Osteocyte (in vitro differentiated cells): Measurements from ENCODE around the gene UBAC2. TPM values are rescaled to one million over a fixed set of nuclear protein-coding genes. Genes with fewer than 3 reads are reported as not detected.

Experiments
- DNase-seq: peaks from one replicate; pipeline ENCODE4 v3.0.0; 2021; ENCODE audit warnings: mixed read lengths; ENCODE audit not compliant: unreplicated experiment; ENCODE audit errors: extremely low spot score
- H3K27ac Mint-ChIP-seq: one replicate; pipeline ENCODE4 v1.8.0; 2021; ENCODE audit warnings: mild to moderate bottlenecking, mixed read lengths; ENCODE audit not compliant: unreplicated experiment
- H3K27me3 Mint-ChIP-seq: one replicate; pipeline ENCODE4 v1.8.0; 2021; ENCODE audit warnings: mixed read lengths; ENCODE audit not compliant: unreplicated experiment
- H3K36me3 Mint-ChIP-seq: one replicate; pipeline ENCODE4 v1.8.0; 2021; ENCODE audit warnings: mixed read lengths; ENCODE audit not compliant: unreplicated experiment
- H3K4me1 Mint-ChIP-seq: one replicate; pipeline ENCODE4 v1.8.0; 2021; ENCODE audit warnings: mixed read lengths; ENCODE audit not compliant: unreplicated experiment
- H3K4me3 Mint-ChIP-seq: one replicate; pipeline ENCODE4 v1.8.0; 2021; ENCODE audit warnings: mild to moderate bottlenecking, moderate library complexity, mixed read lengths; ENCODE audit not compliant: unreplicated experiment
- H3K9me3 Mint-ChIP-seq: one replicate; pipeline ENCODE4 v1.8.0; 2021; ENCODE audit warnings: mixed read lengths; ENCODE audit not compliant: unreplicated experiment
- CTCF ChIP-seq: fragments of 200-600 bp; sonication (generic); IDR thresholded peaks from 2 replicates; pipeline ENCODE4 v1.5.0; 2021; ENCODE audit warnings: antibody characterized with exemption, mild to moderate bottlenecking, moderate library complexity
- total RNA-seq: library from RNA; stranded (reverse); gene quantifications from 2 replicates; pipeline ENCODE4 v1.2.1, GENCODE V29; 2021

UBAC2 gene
- total RNA-seq, 1 donor from 2014 or later, result 64.0 TPM

- peaks cover 5% of the 10 kb centered on the region for H3K9me3 Mint-ChIP-seq
Observed at GRCh38 chr13:99399623-99399974, 198.9 kb downstream of the UBAC2 start.

GRCh38 chr13:99403458-99403971 is 202.9 kb downstream of the UBAC2 start:
- no peak overlapping the region for H3K4me3 Mint-ChIP-seq
- peaks cover 36% of the 10 kb centered on the region for H3K27me3 Mint-ChIP-seq
- TF ChIP-seq CTCF, result no peak
- peaks cover 5% of the 10 kb centered on the region for H3K36me3 Mint-ChIP-seq
- no peaks in the 10 kb centered on the region for H3K4me1 Mint-ChIP-seq
- H3K9me3 Mint-ChIP-seq, result peaks cover 5% of the 10 kb centered on the region
- H3K27ac Mint-ChIP-seq, result no peak overlapping the region
- no peak for DNase-seq

More at GRCh38 chr13:99399623-99399974, 198.9 kb downstream of the UBAC2 start:
- no peaks in the 10 kb centered on the region for H3K4me1 Mint-ChIP-seq
- no peak overlapping the region for H3K4me3 Mint-ChIP-seq
- peaks cover 29% of the 10 kb centered on the region for H3K27me3 Mint-ChIP-seq
- TF ChIP-seq CTCF, result no peak
- no peak for DNase-seq
- peaks cover 5% of the 10 kb centered on the region for H3K36me3 Mint-ChIP-seq
- H3K27ac Mint-ChIP-seq, result no peak overlapping the region

- H3K4me1 Mint-ChIP-seq, result no peaks in the 10 kb centered on the region
- H3K27ac Mint-ChIP-seq, result no peak overlapping the region
- H3K9me3 Mint-ChIP-seq, result peaks cover 5% of the 10 kb centered on the region
- no peak overlapping the region for H3K4me3 Mint-ChIP-seq
- H3K36me3 Mint-ChIP-seq, result peaks cover 5% of the 10 kb centered on the region
- no peak for DNase-seq
- no peak for TF ChIP-seq CTCF
- H3K27me3 Mint-ChIP-seq, result peaks cover 38% of the 10 kb centered on the region
Observed at GRCh38 chr13:99404005-99404755, 203.5 kb downstream of the UBAC2 start.

- H3K4me1 Mint-ChIP-seq, result no peaks in the 10 kb centered on the region
- TF ChIP-seq CTCF, result no peak
- peaks cover 5% of the 10 kb centered on the region for H3K9me3 Mint-ChIP-seq
- DNase-seq, result no peak
- H3K27ac Mint-ChIP-seq, result no peak overlapping the region
- H3K4me3 Mint-ChIP-seq, result no peak overlapping the region
- peaks cover 34% of the 10 kb centered on the region for H3K27me3 Mint-ChIP-seq
- peaks cover 2% of the 10 kb centered on the region for H3K36me3 Mint-ChIP-seq
Observed at GRCh38 chr13:99405966-99406365, 205.3 kb downstream of the UBAC2 start.

GRCh38 chr13:99406799-99407201 is 206.1 kb downstream of the UBAC2 start:
- no peak overlapping the region for H3K4me3 Mint-ChIP-seq
- peaks cover 37% of the 10 kb centered on the region for H3K27me3 Mint-ChIP-seq
- H3K36me3 Mint-ChIP-seq, result no peaks in the 10 kb centered on the region
- no peaks in the 10 kb centered on the region for H3K4me1 Mint-ChIP-seq
- TF ChIP-seq CTCF, result no peak
- H3K27ac Mint-ChIP-seq, result no peak overlapping the region
- DNase-seq, result no peak
- H3K9me3 Mint-ChIP-seq, result peaks cover 7% of the 10 kb centered on the region
